ENCODE results near the gene EMC8.

The EMC8 gene

GRCh38 chr16:85781695-85782370, 17.5 kb downstream of the EMC8 start:
- no peak for DNase-seq

GRCh38 chr16:85781156-85781555, 18.2 kb downstream of the EMC8 start:
- DNase-seq, result no peak

GRCh38 chr16:85780281-85780680, 19.1 kb downstream of the EMC8 start:
- no peak for DNase-seq

GRCh38 chr16:85778873-85779272, 20.5 kb downstream of the EMC8 start:
- no peak for DNase-seq

- DNase-seq, result no peak
Observed at GRCh38 chr16:85777583-85778310, 21.6 kb downstream of the EMC8 start.

- no peak for DNase-seq
Observed at GRCh38 chr16:85774811-85775210, 24.5 kb downstream of the EMC8 start.

- no peak for DNase-seq
Observed at GRCh38 chr16:85774136-85774535, 25.2 kb downstream of the EMC8 start.

- DNase-seq, result no peak
Observed at GRCh38 chr16:85773044-85773443, 26.3 kb downstream of the EMC8 start.

GRCh38 chr16:85770741-85771140, 28.6 kb downstream of the EMC8 start:
- DNase-seq, result no peak

GRCh38 chr16:85768199-85768598, 31.1 kb downstream of the EMC8 start:
- DNase-seq, result no peak

GRCh38 chr16:85767531-85767930, 31.8 kb downstream of the EMC8 start:
- no peak for DNase-seq

- no peak for DNase-seq
Observed at GRCh38 chr16:85765767-85766166, 33.6 kb downstream of the EMC8 start.

- no peak for DNase-seq
Observed at GRCh38 chr16:85765211-85765610, 34.1 kb downstream of the EMC8 start.

GRCh38 chr16:85763616-85764015, 35.7 kb downstream of the EMC8 start:
- DNase-seq, result no peak

GRCh38 chr16:85762970-85763369, 36.4 kb downstream of the EMC8 start:
- DNase-seq, result no peak

- no peak for DNase-seq
Observed at GRCh38 chr16:85761861-85762260, 37.5 kb downstream of the EMC8 start.

- no peak for DNase-seq
Observed at GRCh38 chr16:85759631-85760419, 39.5 kb downstream of the EMC8 start.

- no peak for DNase-seq
Observed at GRCh38 chr16:85759136-85759535, 40.2 kb downstream of the EMC8 start.

GRCh38 chr16:85757341-85757822, 42.0 kb downstream of the EMC8 start:
- DNase-seq, result no peak

- no peak for DNase-seq
Observed at GRCh38 chr16:85755929-85756768, 43.2 kb downstream of the EMC8 start.

- DNase-seq, result no peak
Observed at GRCh38 chr16:85754413-85754812, 44.9 kb downstream of the EMC8 start.

- no peak for DNase-seq
Observed at GRCh38 chr16:85753976-85754375, 45.4 kb downstream of the EMC8 start.

GRCh38 chr16:85753559-85753958, 45.8 kb downstream of the EMC8 start:
- no peak for DNase-seq

Data from effector CD4-positive, alpha-beta T cell (primary cell).